ENCODE data around the gene KLHL29. TPM values are rescaled to one million over a fixed set of nuclear protein-coding genes. Genes with fewer than 3 reads are reported as not detected.

The KLHL29 gene
- total and polyA plus RNA-seq, 2 experiments from 2014 or later: 3.8 to 9.9 TPM

GRCh38 chr2:23447405-23447804 lies 62.4 kb downstream of the KLHL29 start:
- Histone ChIP-seq H3K9me2 (replicated peaks; ENCODE audit: insufficient read depth) (no peaks in the 10 kb centered on the region), H2AFZ (no peak overlapping the region), H3K4me1 (ENCODE audit: insufficient read depth) (peaks cover 2% of the 10 kb centered on the region), H3K9me3 (ENCODE audit: low read depth) (no peaks in the 10 kb centered on the region), H3K27me3 (no peaks in the 10 kb centered on the region), H3K36me3 (replicated peaks; ENCODE audit: insufficient read depth, low read depth) (no peaks in the 10 kb centered on the region), H4K20me1 (ENCODE audit: insufficient read depth, poor library complexity, severe bottlenecking) (no peaks in the 10 kb centered on the region), H3K4me3 (no peak overlapping the region), H3K27ac (no peak overlapping the region), H3K79me2 (no peaks in the 10 kb centered on the region), H3K4me2 (no peak overlapping the region)
- 86% methylated on average over 3 of the region's 3 CpGs for WGBS (ENCODE audit: low lambda C conversion rate, missing lambda C conversion rate)
- no peak for TF ChIP-seq EZH2 (IDR thresholded peaks at IDR 0.05; ENCODE audit: borderline replicate concordance)
- no peak for TF ChIP-seq EZH2phosphoT487 (IDR thresholded peaks at IDR 0.05; ENCODE audit: low read depth, severe bottlenecking, unreplicated experiment)
- TF ChIP-seq CTCF (IDR thresholded peaks at IDR 0.05; ENCODE audit: poor library complexity): no peak
- DNase-seq (ENCODE audit: low spot score): no peak

- no peaks in the 10 kb centered on the region for H3K27me3 ChIP-seq
- no peak overlapping the region for H3K27ac ChIP-seq
- H3K36me3 ChIP-seq (replicated peaks; ENCODE audit: insufficient read depth, low read depth): no peaks in the 10 kb centered on the region
- no peaks in the 10 kb centered on the region for H3K79me2 ChIP-seq
- no peaks in the 10 kb centered on the region for H3K9me3 ChIP-seq (ENCODE audit: low read depth)
- no peak overlapping the region for H3K4me3 ChIP-seq
- WGBS (ENCODE audit: low lambda C conversion rate, missing lambda C conversion rate): 88% methylated on average over 2 of the region's 2 CpGs
- peaks cover 15% of the 10 kb centered on the region for H3K4me1 ChIP-seq (ENCODE audit: insufficient read depth)
- no peak overlapping the region for H2AFZ ChIP-seq
- no peaks in the 10 kb centered on the region for H3K9me2 ChIP-seq (replicated peaks; ENCODE audit: insufficient read depth)
- H4K20me1 ChIP-seq (ENCODE audit: insufficient read depth, poor library complexity, severe bottlenecking): no peaks in the 10 kb centered on the region
- H3K4me2 ChIP-seq: no peak overlapping the region
- no peak for DNase-seq (ENCODE audit: low spot score)
- no peak for TF ChIP-seq EZH2phosphoT487 (IDR thresholded peaks at IDR 0.05; ENCODE audit: low read depth, severe bottlenecking, unreplicated experiment)
- no peak for TF ChIP-seq EZH2 (IDR thresholded peaks at IDR 0.05; ENCODE audit: borderline replicate concordance)
Measured at GRCh38 chr2:23448906-23449305, 63.9 kb downstream of the KLHL29 start.

- no peak overlapping the region for H3K27ac ChIP-seq
- H3K36me3 ChIP-seq (replicated peaks; ENCODE audit: insufficient read depth, low read depth): no peaks in the 10 kb centered on the region
- peaks cover 18% of the 10 kb centered on the region for H3K4me1 ChIP-seq (ENCODE audit: insufficient read depth)
- no peaks in the 10 kb centered on the region for H3K9me2 ChIP-seq (replicated peaks; ENCODE audit: insufficient read depth)
- no peaks in the 10 kb centered on the region for H3K27me3 ChIP-seq
- H4K20me1 ChIP-seq (ENCODE audit: insufficient read depth, poor library complexity, severe bottlenecking): no peaks in the 10 kb centered on the region
- no peak overlapping the region for H2AFZ ChIP-seq
- DNase-seq (ENCODE audit: low spot score): no peak
- H3K9me3 ChIP-seq (ENCODE audit: low read depth): no peaks in the 10 kb centered on the region
- H3K4me3 ChIP-seq: no peak overlapping the region
- TF ChIP-seq EZH2phosphoT487 (IDR thresholded peaks at IDR 0.05; ENCODE audit: low read depth, severe bottlenecking, unreplicated experiment): no peak
- no peak for TF ChIP-seq EZH2 (IDR thresholded peaks at IDR 0.05; ENCODE audit: borderline replicate concordance)
- no peak for TF ChIP-seq CTCF (IDR thresholded peaks at IDR 0.05; ENCODE audit: poor library complexity)
- no peak overlapping the region for H3K4me2 ChIP-seq
- no peaks in the 10 kb centered on the region for H3K79me2 ChIP-seq
Measured at GRCh38 chr2:23449413-23449812, 64.4 kb downstream of the KLHL29 start.

- Histone ChIP-seq H3K27ac (no peak overlapping the region), H3K79me2 (no peaks in the 10 kb centered on the region), H4K20me1 (ENCODE audit: insufficient read depth, poor library complexity, severe bottlenecking) (no peaks in the 10 kb centered on the region), H3K4me1 (ENCODE audit: insufficient read depth) (peaks cover 22% of the 10 kb centered on the region), H3K9me2 (replicated peaks; ENCODE audit: insufficient read depth) (no peaks in the 10 kb centered on the region), H3K36me3 (replicated peaks; ENCODE audit: insufficient read depth, low read depth) (no peaks in the 10 kb centered on the region), H2AFZ (no peak overlapping the region), H3K9me3 (ENCODE audit: low read depth) (no peaks in the 10 kb centered on the region), H3K4me3 (no peak overlapping the region), H3K4me2 (no peak overlapping the region), H3K27me3 (no peaks in the 10 kb centered on the region)
- WGBS (ENCODE audit: low lambda C conversion rate, missing lambda C conversion rate): 97% methylated on average over 14 of the region's 14 CpGs
- DNase-seq (ENCODE audit: low spot score): no peak
- TF ChIP-seq CTCF (IDR thresholded peaks at IDR 0.05; ENCODE audit: poor library complexity): no peak
- TF ChIP-seq EZH2 (IDR thresholded peaks at IDR 0.05; ENCODE audit: borderline replicate concordance): no peak
- no peak for TF ChIP-seq EZH2phosphoT487 (IDR thresholded peaks at IDR 0.05; ENCODE audit: low read depth, severe bottlenecking, unreplicated experiment)
Measured at GRCh38 chr2:23449831-23450331, 64.9 kb downstream of the KLHL29 start.

Data from hepatocyte (in vitro differentiated cells).